Measurements from ENCODE around the gene CCT2. TPM values are rescaled to one million over a fixed set of nuclear protein-coding genes. Genes with fewer than 3 reads are reported as not detected.

Gene CCT2
- total and polyA plus RNA-seq, 2 of the 13 experiments (the other 11 are each of a cell fraction or from before 2014, with no cell fraction given) = 209 to 388 TPM

DNA sequence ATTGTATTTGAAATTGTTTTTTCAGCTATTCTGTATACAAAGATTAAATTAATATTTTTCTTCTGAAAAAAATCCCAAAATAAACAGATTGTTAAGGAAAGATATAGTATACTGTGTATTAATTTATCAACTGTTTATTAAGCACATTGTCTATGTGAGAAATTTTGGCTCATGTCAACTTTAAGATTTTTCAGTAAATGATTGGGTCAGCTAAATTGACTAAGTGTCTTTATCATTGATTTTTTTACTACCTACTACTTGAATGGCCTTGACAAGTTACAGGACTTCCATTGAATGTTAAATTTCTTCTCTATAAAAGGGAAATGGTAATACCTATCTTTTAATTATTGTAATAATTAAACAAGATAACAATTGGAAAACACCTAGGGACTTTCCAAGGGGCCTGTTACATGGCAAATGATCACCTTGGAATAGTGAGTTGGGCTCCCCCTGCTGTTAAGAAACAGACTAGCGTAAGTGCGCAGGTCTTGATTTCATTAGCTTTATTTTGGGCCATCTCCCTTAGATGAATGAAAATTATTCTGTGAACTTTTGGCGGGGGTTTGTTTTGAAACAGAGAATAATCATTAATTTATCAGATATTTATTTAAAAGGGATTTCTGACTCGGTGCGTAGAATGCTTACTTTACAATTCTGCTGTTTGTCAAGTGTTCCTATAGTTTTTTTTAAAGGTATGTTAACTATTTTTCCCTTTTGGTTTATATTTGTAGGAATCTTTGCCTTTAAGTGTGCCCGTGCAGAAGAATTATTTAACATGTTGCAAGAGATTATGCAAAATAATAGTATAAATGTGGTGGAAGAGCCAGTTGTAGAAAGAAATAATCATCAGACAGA lies 14.5 kb upstream of the CCT2 start (continued):
- TF ChIP-seq, protein P1, sequence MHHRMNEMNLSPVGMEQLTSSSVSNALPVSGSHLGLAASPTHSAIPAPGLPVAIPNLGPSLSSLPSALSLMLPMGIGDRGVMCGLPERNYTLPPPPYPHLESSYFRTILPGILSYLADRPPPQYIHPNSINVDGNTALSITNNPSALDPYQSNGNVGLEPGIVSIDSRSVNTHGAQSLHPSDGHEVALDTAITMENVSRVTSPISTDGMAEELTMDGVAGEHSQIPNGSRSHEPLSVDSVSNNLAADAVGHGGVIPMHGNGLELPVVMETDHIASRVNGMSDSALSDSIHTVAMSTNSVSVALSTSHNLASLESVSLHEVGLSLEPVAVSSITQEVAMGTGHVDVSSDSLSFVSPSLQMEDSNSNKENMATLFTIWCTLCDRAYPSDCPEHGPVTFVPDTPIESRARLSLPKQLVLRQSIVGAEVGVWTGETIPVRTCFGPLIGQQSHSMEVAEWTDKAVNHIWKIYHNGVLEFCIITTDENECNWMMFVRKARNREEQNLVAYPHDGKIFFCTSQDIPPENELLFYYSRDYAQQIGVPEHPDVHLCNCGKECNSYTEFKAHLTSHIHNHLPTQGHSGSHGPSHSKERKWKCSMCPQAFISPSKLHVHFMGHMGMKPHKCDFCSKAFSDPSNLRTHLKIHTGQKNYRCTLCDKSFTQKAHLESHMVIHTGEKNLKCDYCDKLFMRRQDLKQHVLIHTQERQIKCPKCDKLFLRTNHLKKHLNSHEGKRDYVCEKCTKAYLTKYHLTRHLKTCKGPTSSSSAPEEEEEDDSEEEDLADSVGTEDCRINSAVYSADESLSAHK (CRISPR knock-in tag; IDR thresholded peaks at IDR 0.05; ENCODE audit: borderline replicate concordance) = no peak
- TF ChIP-seq SCMH1 (CRISPR knock-in tag; IDR thresholded peaks at IDR 0.05; ENCODE audit: borderline replicate concordance) (no peak), ZNF274 (CRISPR knock-in tag; IDR thresholded peaks at IDR 0.05) (no peak), MAFF (IDR thresholded peaks at IDR 0.05; ENCODE audit: low read depth, low read length) (peak; percentile 62), ZNF207 (IDR thresholded peaks at IDR 0.05; ENCODE audit: borderline replicate concordance) (no peak), ZNF605 (CRISPR knock-in tag; IDR thresholded peaks at IDR 0.05) (no peak), MAFK (conservative IDR thresholded peaks at IDR 0.05 in 1 of 2, IDR thresholded peaks at IDR 0.05 in 1 of 2; ENCODE audit: low read length in 2 of 2) (peak; percentile 74 to 76), KDM4B (CRISPR knock-in tag; IDR thresholded peaks at IDR 0.05) (no peak)

DNA sequence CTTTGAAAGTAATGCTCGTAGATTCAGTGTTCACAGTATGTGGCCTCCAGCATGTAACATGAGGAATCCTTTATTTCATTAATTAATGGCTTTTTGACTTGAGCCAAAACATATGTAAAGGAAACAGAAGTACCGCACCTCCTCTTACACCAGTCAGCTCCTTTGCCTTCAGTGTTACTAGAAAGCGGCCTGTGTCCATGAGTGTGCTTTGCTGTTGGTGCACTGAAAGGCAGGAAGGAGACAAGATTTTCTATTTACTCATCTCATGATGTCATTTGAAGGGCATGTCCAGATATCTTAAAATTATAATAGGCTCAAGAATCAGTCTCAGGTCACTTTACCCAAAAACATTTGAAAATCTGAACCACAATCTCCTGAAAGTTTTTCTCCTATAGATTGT lies 9.9 kb upstream of the CCT2 start:
- no peak overlapping the region for H3K9ac ChIP-seq (ENCODE audit: insufficient read depth, low read depth, low read length)
- H3K9me3 ChIP-seq (ENCODE audit: low read length) = no peaks in the 10 kb centered on the region
- H3K4me2 ChIP-seq (ENCODE audit: low read depth, low read length) = no peak overlapping the region
- ChIA-PET CTCF (ENCODE audit: low intra/inter-chr PET ratio, low total read pairs) (no interaction called here), POLR2A (interaction anchor here (1.4 kb wide), 1 partner anchor 10 kb away, joined by 3 read pairs; the partner anchor contains the start of gene CCT2)
- no peak for FAIRE-seq
- intact Hi-C loops (cut with micrococcal nuclease; ENCODE audit: unreplicated experiment) (no loop called here), in situ Hi-C loops (cut with HindIII; ENCODE audit: extremely low pct_ligation_motif_present, low pct_unique_long_range_greater_than_20kb) (loop anchor here (10.0 kb wide), 2 partner anchors 191 to 281 kb away; no protein-coding TSS in a partner anchor)
- BruUV-seq (replicated peaks) = no TSS peak
- H3K4me1 ChIP-seq (ENCODE audit: insufficient read depth, low read length) = no peaks in the 10 kb centered on the region
- H4K20me1 ChIP-seq (ENCODE audit: insufficient read depth, low read length) = no peaks in the 10 kb centered on the region
- peaks cover 7 to 39% of the 10 kb centered on the region in 2 experiments for H3K36me3 ChIP-seq (replicated peaks in 1 of 2; ENCODE audit: control insufficient read depth in 1 of 2, insufficient read depth in 2 of 2, low read length in 2 of 2)
- DNase-seq (ENCODE audit: low spot score) = no peak
- no peak overlapping the region for H2AFZ ChIP-seq (ENCODE audit: low read length)
- 93% methylated on average over 3 of the region's 3 CpGs for WGBS (ENCODE audit: low lambda C conversion rate)
- TF ChIP-seq KLF15 (CRISPR knock-in tag; IDR thresholded peaks at IDR 0.05; ENCODE audit: borderline replicate concordance) = no peak
- TF ChIP-seq ZNF460 (CRISPR knock-in tag; IDR thresholded peaks at IDR 0.05; ENCODE audit: borderline replicate concordance) = no peak
- no peak for TF ChIP-seq ZNF24 (IDR thresholded peaks at IDR 0.05)
- ATAC-seq = no peak
- no peak overlapping the region for H3K27ac ChIP-seq (ENCODE audit: extremely low read length, insufficient read depth, low read length)
- H3K79me2 ChIP-seq (ENCODE audit: insufficient read depth, low read length) = no peaks in the 10 kb centered on the region
- no peaks in the 10 kb centered on the region for H3K27me3 ChIP-seq (ENCODE audit: control insufficient read depth in 1 of 2, insufficient read depth in 2 of 2, low read length in 2 of 2)
- H3K4me3 ChIP-seq (replicated peaks in 1 of 3; ENCODE audit: insufficient read depth in 1 of 3, low read depth in 2 of 3, low read length in 3 of 3) = no peak overlapping the region
